ENCODE data around the gene C2CD2L. TPM values are rescaled to one million over a fixed set of nuclear protein-coding genes. Genes with fewer than 3 reads are reported as not detected.
A peak's percentile ranks its signal among the peaks of the same experiment; 100 is the strongest.

Gene C2CD2L
- total and polyA plus RNA-seq, 7 donors: 5.3 to 22.6 (median 6.0) TPM

DNA sequence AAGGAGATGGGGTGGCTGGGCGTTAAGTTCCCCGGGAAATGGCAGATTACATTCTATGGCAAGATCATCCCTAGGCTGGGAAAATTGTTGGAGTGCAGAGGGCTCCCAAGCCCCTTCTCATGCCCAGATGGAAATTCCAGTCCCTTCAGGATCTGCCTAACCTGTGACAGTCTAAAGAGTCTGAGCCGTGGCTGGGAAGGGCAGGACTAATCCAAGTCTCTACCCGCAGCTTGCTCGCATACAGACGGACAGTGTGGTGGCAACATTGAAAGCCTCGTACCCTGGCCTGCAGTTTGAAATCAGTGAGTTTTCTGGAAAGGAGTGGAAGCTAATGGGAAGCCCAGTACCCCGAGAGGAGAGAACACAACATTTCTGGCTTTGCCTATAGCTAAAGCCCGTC, 18.7 kb upstream of the C2CD2L start:
- Histone ChIP-seq H3K9me3 (no peaks in the 10 kb centered on the region), H3K4me3 (no peak overlapping the region), H3K4me1 (peaks cover 0 to 30% (median 26%) of the 10 kb centered on the region in 4 donors), H3K27ac (no peak overlapping the region), H3K27me3 (no peaks in the 10 kb centered on the region), H3K36me3 (peaks cover 0 to 4% (median 1%) of the 10 kb centered on the region in 4 donors)
- intact Hi-C loops (cut with DNase I): no loop called here
- DNase-seq: no peak
- 95 to 97% methylated on average over 9 of the region's 9 CpGs for WGBS, 2 donors
- TF ChIP-seq POLR2AphosphoS5 (IDR thresholded peaks at IDR 0.05): no peak
- no peak for TF ChIP-seq POLR2A (IDR thresholded peaks at IDR 0.05)
- no peak for TF ChIP-seq EP300 (IDR thresholded peaks at IDR 0.05)
- TF ChIP-seq, protein P1, sequence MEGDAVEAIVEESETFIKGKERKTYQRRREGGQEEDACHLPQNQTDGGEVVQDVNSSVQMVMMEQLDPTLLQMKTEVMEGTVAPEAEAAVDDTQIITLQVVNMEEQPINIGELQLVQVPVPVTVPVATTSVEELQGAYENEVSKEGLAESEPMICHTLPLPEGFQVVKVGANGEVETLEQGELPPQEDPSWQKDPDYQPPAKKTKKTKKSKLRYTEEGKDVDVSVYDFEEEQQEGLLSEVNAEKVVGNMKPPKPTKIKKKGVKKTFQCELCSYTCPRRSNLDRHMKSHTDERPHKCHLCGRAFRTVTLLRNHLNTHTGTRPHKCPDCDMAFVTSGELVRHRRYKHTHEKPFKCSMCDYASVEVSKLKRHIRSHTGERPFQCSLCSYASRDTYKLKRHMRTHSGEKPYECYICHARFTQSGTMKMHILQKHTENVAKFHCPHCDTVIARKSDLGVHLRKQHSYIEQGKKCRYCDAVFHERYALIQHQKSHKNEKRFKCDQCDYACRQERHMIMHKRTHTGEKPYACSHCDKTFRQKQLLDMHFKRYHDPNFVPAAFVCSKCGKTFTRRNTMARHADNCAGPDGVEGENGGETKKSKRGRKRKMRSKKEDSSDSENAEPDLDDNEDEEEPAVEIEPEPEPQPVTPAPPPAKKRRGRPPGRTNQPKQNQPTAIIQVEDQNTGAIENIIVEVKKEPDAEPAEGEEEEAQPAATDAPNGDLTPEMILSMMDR (IDR thresholded peaks at IDR 0.05): no peak

GRCh38 chr11:119089319-119089718, 17.8 kb upstream of the C2CD2L start:
- H3K36me3 ChIP-seq: peaks cover 0 to 4% (median 1%) of the 10 kb centered on the region in 4 donors
- peaks cover 0 to 37% (median 30%) of the 10 kb centered on the region in 4 donors for H3K4me1 ChIP-seq
- no peaks in the 10 kb centered on the region for H3K9me3 ChIP-seq
- no peak overlapping the region for H3K27ac ChIP-seq
- WGBS, 2 donors: 93 to 100% methylated on average over 1 of the region's 1 CpG
- TF ChIP-seq, protein P1 (IDR thresholded peaks at IDR 0.05): no peak
- TF ChIP-seq EP300 (IDR thresholded peaks at IDR 0.05) (no peak), POLR2AphosphoS5 (IDR thresholded peaks at IDR 0.05) (no peak), POLR2A (IDR thresholded peaks at IDR 0.05) (no peak)
- no peaks in the 10 kb centered on the region for H3K27me3 ChIP-seq
- intact Hi-C loops (cut with DNase I): no loop called here
- DNase-seq: no peak
- H3K4me3 ChIP-seq: no peak overlapping the region

DNA sequence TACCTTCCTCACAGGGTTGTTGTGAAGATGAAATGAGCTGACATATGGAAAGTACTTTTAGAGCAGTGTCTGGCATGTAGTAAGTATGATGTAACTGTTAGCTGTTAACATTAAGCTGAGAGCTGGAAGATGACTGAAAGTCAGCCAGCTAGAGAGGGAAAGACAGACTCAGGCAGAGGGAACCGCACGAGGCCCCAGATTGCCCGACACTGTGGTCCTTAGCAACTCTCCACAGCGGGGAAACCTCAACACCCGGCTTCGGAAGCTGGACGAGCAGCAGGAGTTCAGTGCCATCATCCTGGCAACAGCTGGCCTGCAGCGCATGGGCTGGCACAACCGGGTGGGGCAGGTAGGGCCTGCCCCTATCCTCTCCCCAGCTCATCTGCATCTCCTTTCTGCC, 16.0 kb upstream of the C2CD2L start:
- H3K27ac ChIP-seq: no peak overlapping the region
- H3K4me3 ChIP-seq: no peak overlapping the region
- peaks cover 0 to 37% (median 23%) of the 10 kb centered on the region in 4 donors for H3K4me1 ChIP-seq
- intact Hi-C loops (cut with DNase I): no loop called here
- WGBS, 2 donors: 81% methylated on average over 9 of the region's 9 CpGs
- no peaks in the 10 kb centered on the region for H3K27me3 ChIP-seq
- no peak for DNase-seq
- peaks cover 0 to 4% (median 1%) of the 10 kb centered on the region in 4 donors for H3K36me3 ChIP-seq
- no peaks in the 10 kb centered on the region for H3K9me3 ChIP-seq
- TF ChIP-seq, protein P1 (IDR thresholded peaks at IDR 0.05): no peak
- TF ChIP-seq EP300 (IDR thresholded peaks at IDR 0.05) (no peak), POLR2AphosphoS5 (IDR thresholded peaks at IDR 0.05) (no peak), POLR2A (IDR thresholded peaks at IDR 0.05) (no peak)

GRCh38 chr11:119091966-119092879, 14.9 kb upstream of the C2CD2L start:
- peak overlapping the region in 3 of 4 donors; percentile 97 to 98 (median 98) for H3K27ac ChIP-seq
- H3K4me3 ChIP-seq: no peak overlapping the region
- no peak for TF ChIP-seq EP300 (IDR thresholded peaks at IDR 0.05)
- no peak for DNase-seq
- peaks cover 0 to 12% (median 2%) of the 10 kb centered on the region in 4 donors for H3K36me3 ChIP-seq
- intact Hi-C loops (cut with DNase I): no loop called here
- H3K4me1 ChIP-seq: peaks cover 0 to 37% (median 22%) of the 10 kb centered on the region in 4 donors
- WGBS, 2 donors: 86 to 87% methylated on average over 13 of the region's 13 CpGs
- no peaks in the 10 kb centered on the region for H3K27me3 ChIP-seq
- H3K9me3 ChIP-seq: no peaks in the 10 kb centered on the region
